HG02642 (cell line): ENCODE data around the gene GREB1L.
"Not testable (repeated sequence)": the region's sequence is repeated elsewhere in the genome, so short reads cannot be mapped to it uniquely, and the experiment has no call there.

Source experiments
- ATAC-seq: cut with Tn5 transposase; IDR thresholded peaks from one replicate; pipeline ENCODE4 v1.9.1; 2021; ENCODE audit warnings: mild to moderate bottlenecking; ENCODE audit not compliant: unreplicated experiment, poor library complexity

GREB1L gene

GRCh38 chr18:21262244-21262643, 20.2 kb downstream of the GREB1L start:
- no peak for ATAC-seq

- ATAC-seq = no peak
These were observed 20.9 kb downstream of the GREB1L start for GRCh38 chr18:21262979-21263378.

- no peak for ATAC-seq
These were observed 22.6 kb downstream of the GREB1L start for GRCh38 chr18:21264651-21265050.

DNA sequence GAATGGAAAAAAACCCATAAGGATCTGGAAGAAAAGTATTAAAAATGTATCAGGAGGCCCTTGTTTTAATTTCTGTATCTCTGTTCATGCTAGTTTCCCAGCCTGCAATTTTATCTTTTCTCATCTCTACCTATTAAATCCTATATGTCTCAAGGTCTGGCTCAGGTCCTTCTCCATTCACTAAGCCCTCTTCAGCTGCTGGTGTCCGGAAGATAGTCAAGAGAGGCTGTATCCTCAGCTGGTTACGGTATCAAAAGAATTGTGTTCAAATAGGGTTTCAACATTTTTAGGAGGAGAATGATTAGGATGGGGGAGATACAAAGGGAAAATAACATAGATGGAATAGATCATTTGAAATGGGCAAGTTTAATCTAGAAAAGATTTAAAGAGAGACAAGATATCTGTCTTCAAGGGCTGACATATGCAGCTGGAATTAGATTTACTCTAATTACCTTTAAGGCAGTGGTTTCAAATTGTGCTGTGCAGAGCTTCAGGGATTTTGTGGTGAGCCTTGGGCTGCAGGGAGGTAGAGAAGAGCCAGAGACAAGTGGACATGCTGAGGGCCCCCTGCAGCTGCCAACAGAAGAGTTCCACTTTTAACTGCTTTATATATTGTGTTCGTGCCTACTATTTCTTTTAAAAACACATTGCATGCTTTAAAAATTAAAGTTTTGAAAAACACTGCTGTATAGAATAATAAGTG, 24.1 kb downstream of the GREB1L start:
- no peak for ATAC-seq

DNA sequence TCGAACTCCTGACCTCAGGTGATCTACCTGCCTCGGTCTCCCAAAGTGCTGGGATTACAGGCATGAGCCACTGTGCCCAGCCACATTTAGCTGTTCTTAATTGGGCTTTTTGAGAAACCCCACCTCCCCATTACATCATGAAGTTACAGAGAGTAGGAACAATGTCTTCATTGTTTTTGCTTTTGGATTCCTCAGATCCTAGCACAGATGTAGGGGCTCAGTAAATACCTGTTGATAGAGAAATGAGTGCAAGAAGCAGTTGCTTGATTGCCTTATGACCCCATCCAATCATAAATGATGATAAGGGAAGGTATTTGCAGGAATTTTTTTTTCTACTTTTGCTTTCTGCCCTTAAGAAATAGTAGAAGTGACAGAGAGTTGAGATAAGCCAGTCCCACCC, 25.4 kb downstream of the GREB1L start:
- ATAC-seq = no peak

DNA sequence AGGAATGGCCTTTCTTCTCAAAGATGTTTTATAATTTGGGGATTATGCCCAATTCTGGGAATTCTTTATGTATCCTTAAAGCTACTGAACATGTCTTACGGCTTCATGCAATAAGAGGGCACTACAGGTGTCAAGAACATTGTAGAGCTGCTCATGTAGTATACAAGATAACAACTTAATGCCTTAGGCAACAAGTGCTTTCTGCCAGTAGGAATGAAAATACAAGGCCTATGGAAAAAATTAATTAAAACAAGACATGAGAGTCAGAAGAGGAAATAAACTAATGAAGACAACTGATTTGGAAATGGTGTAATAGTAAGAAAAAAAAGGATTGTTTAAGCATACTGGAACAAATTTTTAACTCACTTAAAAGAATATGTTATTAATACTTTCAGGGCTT, 27.3 kb downstream of the GREB1L start:
- no peak for ATAC-seq

DNA sequence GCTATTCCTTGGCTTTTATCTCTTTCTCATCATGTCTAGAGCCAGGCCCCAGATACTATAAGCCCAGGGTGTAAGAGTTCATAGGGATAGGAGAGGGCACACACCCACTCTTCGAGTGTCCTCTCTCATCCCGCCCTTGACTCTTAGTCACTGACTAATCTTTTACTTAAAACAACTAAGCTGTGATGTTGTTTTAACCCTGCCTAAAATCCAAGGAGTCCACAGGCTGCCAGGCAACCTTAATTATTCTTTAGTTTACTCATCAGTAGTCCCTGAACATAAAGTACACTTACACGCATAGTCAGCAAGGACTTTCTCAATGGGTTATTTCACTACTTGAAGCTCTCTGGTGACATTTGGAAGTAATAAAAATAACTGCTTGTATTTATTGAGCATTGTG, 28.4 kb downstream of the GREB1L start:
- no peak for ATAC-seq

GRCh38 chr18:21272016-21272579, 30.1 kb downstream of the GREB1L start:
- no peak for ATAC-seq

DNA sequence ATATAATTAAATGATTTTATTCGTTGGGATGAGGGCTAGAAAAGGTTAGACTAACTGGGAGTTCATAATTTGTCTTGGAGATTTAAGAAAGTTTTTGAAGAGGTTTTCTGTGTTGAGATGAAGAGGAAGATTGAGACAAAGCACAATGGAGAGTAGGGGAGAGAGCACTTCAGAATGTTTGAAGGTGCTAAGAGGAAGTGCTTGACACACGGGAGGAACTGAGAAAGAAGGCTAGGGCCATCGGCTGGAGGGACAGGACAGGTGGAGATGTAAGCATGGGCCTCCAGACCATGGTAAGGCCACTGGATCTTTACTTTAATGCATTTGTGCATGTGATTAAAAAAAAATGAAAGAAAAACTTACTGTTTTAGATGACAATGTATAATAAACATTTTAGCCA, 31.5 kb downstream of the GREB1L start:
- ATAC-seq = no peak

DNA sequence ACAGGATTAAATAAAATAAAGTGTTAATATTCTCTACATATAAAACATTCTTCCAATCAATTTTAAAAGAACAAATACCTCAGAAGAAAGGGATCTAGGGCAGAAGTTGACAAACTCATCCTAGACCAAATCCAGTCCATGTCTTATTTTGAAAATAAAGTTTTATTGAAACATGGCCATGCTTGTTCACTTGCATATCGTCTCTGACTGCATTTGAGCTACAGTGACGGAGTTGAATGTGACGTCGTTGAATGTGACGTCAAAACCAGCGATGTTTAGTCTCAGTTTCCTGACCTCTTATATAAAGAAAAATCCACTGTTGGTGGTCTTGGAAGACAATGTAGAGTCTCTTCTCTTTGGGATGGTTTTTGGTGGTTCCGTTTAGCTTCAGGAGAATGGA, 33.6 kb downstream of the GREB1L start:
- ATAC-seq = no peak

DNA sequence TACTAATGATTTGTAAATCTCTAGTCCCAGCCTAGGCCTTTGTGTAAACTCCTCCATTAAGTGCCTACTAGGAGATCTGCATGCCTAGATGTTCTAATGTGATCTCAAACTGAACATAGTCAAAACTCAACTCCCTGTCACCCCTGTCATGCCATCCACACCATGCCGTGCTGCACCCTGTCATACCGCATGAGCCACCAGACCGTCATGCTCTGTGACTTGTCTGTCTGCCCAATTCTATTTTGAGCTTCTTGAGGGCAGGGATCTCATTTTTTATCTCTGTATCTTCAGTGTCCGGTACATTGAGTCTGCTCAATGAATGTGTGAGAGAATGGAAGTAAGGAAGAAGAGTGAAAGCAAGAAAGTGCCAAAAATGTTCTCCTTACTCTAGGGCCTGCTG, 35.5 kb downstream of the GREB1L start:
- no peak for ATAC-seq

- not testable (repeated sequence) for ATAC-seq
These were observed 36.2 kb downstream of the GREB1L start for GRCh38 chr18:21278218-21278617.

DNA sequence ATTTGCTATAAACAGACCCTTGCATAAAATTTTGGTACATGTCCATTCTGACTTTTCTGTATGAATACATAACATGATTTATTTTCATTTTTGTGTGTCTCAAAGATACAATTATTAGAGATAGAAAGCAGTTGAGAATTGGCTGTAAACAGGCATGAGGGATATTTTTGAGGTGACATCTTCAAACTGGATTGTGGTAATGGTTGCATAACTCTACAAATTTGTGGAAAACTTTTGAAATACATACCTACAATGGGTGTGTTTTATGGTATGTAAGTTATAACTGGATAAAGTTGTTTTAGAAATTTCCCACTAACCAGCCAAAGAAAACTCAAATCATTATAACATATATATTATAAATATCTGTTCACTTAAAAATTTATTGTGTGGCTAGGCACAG, 39.6 kb downstream of the GREB1L start:
- no peak for ATAC-seq

- no peak for ATAC-seq
These were observed 42.5 kb downstream of the GREB1L start for GRCh38 chr18:21284540-21284939.

- no peak for ATAC-seq
These were observed 47.8 kb downstream of the GREB1L start for GRCh38 chr18:21289827-21290226.

- no peak for ATAC-seq
These were observed 49.1 kb downstream of the GREB1L start for GRCh38 chr18:21291106-21291505.

- no peak for ATAC-seq
These were observed 51.4 kb downstream of the GREB1L start for GRCh38 chr18:21293479-21293878.

- no peak for ATAC-seq
These were observed 53.1 kb downstream of the GREB1L start for GRCh38 chr18:21295101-21295500.

GRCh38 chr18:21296045-21296444, 54.0 kb downstream of the GREB1L start:
- ATAC-seq = no peak

DNA sequence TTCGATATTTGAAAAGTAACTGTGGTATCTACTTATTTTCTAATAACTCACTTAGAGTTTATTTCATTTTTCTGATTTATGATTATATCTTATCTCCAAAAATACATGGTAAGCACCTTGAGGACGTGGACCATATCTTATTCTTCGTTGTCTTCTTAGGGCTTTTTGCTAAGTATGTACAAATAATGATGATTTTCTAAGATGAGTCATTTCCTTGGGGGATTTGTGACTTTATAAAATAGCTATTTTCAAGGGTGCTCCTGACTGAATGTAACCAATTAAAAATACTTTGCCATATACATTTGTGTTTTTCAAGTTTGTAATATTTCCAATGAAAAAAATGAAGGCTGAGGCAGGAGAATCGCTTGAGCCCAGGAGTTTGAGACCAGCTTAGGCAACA, 56.3 kb downstream of the GREB1L start:
- no peak for ATAC-seq

GRCh38 chr18:21300035-21300907, 58.2 kb downstream of the GREB1L start:
- no peak for ATAC-seq

DNA sequence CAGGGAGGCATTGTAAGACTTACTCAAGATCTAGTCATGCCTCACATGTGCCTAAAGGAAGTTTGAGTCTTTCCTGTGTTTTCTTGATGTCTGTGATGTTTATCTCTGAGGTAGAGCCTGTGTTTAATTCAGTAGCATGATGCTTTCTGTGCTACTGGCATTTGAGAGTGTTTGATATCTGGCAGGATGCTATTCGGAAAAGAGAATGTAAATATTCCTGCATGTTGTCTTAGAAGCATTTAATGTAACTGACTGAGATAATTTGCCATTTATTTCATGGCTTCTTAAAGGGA, 58.8 kb downstream of the GREB1L start:
- ATAC-seq = no peak
